ENCODE measurements around the gene CLIP3.

The CLIP3 gene

GRCh38 chr19:36051236-36051635, 18.6 kb upstream of the CLIP3 start:
- peak; percentile 69 for DNase-seq
- TF ChIP-seq, protein P1, sequence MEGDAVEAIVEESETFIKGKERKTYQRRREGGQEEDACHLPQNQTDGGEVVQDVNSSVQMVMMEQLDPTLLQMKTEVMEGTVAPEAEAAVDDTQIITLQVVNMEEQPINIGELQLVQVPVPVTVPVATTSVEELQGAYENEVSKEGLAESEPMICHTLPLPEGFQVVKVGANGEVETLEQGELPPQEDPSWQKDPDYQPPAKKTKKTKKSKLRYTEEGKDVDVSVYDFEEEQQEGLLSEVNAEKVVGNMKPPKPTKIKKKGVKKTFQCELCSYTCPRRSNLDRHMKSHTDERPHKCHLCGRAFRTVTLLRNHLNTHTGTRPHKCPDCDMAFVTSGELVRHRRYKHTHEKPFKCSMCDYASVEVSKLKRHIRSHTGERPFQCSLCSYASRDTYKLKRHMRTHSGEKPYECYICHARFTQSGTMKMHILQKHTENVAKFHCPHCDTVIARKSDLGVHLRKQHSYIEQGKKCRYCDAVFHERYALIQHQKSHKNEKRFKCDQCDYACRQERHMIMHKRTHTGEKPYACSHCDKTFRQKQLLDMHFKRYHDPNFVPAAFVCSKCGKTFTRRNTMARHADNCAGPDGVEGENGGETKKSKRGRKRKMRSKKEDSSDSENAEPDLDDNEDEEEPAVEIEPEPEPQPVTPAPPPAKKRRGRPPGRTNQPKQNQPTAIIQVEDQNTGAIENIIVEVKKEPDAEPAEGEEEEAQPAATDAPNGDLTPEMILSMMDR (IDR thresholded peaks at IDR 0.05; ENCODE audit: low read depth, low read length) = peak; percentile 79
- peaks cover 2% of the 10 kb centered on the region; the same call in 1 of the 2 replicates for H3K36me3 ChIP-seq
- no peaks in the 10 kb centered on the region for H3K9me3 ChIP-seq (ENCODE audit: severe bottlenecking)
- H3K4me3 ChIP-seq (ENCODE audit: low read depth, low read length) = no peak overlapping the region
- no peaks in the 10 kb centered on the region for H3K27me3 ChIP-seq (ENCODE audit: insufficient read depth, low read depth, severe bottlenecking)
- no peak overlapping the region for H3K27ac ChIP-seq

DNA sequence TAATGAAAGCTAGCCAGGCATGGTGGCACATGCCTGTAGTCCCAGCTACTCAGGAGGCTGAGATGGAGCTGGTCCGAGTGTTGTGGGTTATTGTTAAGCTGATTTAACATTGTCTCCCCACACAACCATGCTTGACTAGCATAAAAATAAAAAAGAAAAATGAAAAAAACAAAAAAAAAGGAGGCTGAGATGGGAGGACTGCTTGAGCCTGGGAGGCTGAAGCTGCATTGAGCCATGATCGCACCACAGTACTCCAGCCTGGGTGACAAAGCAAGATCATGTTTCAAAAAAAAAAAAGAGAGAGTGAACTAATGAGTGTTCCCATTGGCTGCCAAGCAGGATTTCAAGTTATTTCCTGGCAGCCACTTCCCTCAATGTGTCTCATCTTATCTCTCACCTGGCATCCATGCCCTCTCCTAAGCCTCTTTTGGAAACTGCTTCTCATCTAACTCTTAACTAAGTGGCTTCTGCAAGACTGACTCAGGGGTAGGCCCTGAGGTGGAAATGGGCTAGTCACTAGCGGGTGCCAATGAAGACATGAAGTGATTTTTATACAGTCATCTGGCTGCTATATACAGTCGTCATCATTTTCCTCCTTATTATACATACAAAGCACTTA, 16.5 kb upstream of the CLIP3 start:
- Histone ChIP-seq H3K9me3 (ENCODE audit: severe bottlenecking) (no peaks in the 10 kb centered on the region), H3K27ac (no peak overlapping the region), H3K36me3 (peaks cover 2% of the 10 kb centered on the region; the same call in 1 of the 2 replicates), H3K4me3 (ENCODE audit: low read depth, low read length) (no peak overlapping the region), H3K27me3 (ENCODE audit: insufficient read depth, low read depth, severe bottlenecking) (no peaks in the 10 kb centered on the region)
- no peak for DNase-seq
- TF ChIP-seq, protein P1 (IDR thresholded peaks at IDR 0.05; ENCODE audit: low read depth, low read length) = no peak

DNA sequence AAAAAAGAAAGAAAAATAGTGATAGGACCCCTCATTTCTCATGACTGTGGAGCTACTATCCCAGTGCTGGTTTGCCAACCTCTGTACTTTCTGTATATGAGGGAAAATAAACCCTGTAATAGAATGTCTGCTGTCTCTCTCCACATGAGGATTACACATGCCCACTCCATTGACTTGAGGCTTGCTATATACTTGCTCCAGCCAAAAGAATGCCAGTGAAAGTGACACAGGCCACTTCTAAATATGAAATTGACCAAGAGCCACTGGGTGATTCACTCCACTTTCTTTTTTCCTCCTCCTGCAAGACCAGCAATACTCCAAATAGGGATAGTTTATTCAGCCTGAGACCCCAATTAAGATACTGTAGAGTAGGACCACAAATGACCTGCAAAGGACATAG, 15.2 kb upstream of the CLIP3 start:
- Histone ChIP-seq H3K9me3 (ENCODE audit: severe bottlenecking) (no peaks in the 10 kb centered on the region), H3K27me3 (ENCODE audit: insufficient read depth, low read depth, severe bottlenecking) (no peaks in the 10 kb centered on the region), H3K4me3 (ENCODE audit: low read depth, low read length) (no peak overlapping the region), H3K27ac (no peak overlapping the region), H3K36me3 (peaks cover 2% of the 10 kb centered on the region; the same call in 1 of the 2 replicates)
- TF ChIP-seq, protein P1 (IDR thresholded peaks at IDR 0.05; ENCODE audit: low read depth, low read length) = no peak
- DNase-seq = no peak

DNA sequence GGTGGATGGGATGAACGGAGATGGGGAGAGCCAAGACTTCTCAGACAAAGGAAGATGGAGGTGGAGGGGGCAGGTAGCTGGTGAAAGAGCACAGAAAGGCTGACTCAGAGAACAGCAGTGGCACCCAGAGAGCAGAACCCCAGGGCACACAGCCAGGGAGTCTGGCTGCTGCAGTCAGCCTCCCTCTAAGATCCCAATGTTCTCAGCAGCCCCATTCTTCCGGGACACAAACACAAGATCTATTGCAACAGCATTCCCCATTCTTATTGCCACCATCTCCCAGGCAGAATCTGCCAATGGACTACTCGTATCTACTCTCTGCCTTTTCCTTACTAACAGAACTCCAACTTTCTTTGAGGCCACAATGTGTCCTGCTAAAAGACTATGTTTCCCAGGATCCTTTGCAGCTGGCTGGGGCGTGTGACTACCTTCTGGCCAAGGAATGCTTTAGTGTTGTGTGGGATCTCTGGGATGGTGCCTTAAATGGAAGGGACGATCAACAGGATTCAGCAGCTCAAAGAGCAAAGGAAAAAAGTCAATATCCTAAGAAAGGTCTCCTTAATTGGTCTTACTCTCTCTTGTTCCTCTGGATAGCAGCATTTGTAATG, 13.9 kb upstream of the CLIP3 start:
- Histone ChIP-seq H3K4me3 (ENCODE audit: low read depth, low read length) (no peak overlapping the region), H3K27ac (no peak overlapping the region), H3K27me3 (ENCODE audit: insufficient read depth, low read depth, severe bottlenecking) (no peaks in the 10 kb centered on the region), H3K9me3 (ENCODE audit: severe bottlenecking) (no peaks in the 10 kb centered on the region), H3K36me3 (no peaks in the 10 kb centered on the region)
- TF ChIP-seq, protein P1 (IDR thresholded peaks at IDR 0.05; ENCODE audit: low read depth, low read length) = no peak
- no peak for DNase-seq

GRCh38 chr19:36043952-36044351, 11.3 kb upstream of the CLIP3 start:
- no peak for DNase-seq
- no peaks in the 10 kb centered on the region for H3K9me3 ChIP-seq (ENCODE audit: severe bottlenecking)
- no peaks in the 10 kb centered on the region for H3K36me3 ChIP-seq
- H3K27me3 ChIP-seq (ENCODE audit: insufficient read depth, low read depth, severe bottlenecking) = no peaks in the 10 kb centered on the region
- TF ChIP-seq, protein P1 (IDR thresholded peaks at IDR 0.05; ENCODE audit: low read depth, low read length) = no peak
- no peak overlapping the region for H3K27ac ChIP-seq
- H3K4me3 ChIP-seq (ENCODE audit: low read depth, low read length) = no peak overlapping the region

Data from WERI-Rb-1 (cell line).